Erythroblast (primary cell): ENCODE measurements around the gene CCIN.

Experiments
- GATA1 ChIP-seq: IDR thresholded peaks from 2 replicates; pipeline ENCODE4 v1.6.1; 2011; ENCODE audit warnings: low read depth, mild to moderate bottlenecking, control low read depth, low read length, moderate library complexity
- POLR2A ChIP-seq: IDR thresholded peaks from 2 replicates; pipeline ENCODE4 v1.6.1; 2011; ENCODE audit warnings: mild to moderate bottlenecking, low read length

GRCh38 chr9:36121971-36122370 is 47.2 kb upstream of the CCIN start:
- TF ChIP-seq GATA1 (no peak), POLR2A (no peak)
